Dedifferentiated amniotic fluid mesenchymal stem cell (primary cell): Measurements from ENCODE around the gene KCTD5.
"Not testable (repeated sequence)": the region's sequence is repeated elsewhere in the genome, so short reads cannot be mapped to it uniquely, and the experiment has no call there.

Experiments used
- DNase-seq: peaks from one replicate; pipeline ENCODE4 v3.0.0-alpha.2; 2016; ENCODE audit errors: extremely low spot score

KCTD5 gene, protein sequence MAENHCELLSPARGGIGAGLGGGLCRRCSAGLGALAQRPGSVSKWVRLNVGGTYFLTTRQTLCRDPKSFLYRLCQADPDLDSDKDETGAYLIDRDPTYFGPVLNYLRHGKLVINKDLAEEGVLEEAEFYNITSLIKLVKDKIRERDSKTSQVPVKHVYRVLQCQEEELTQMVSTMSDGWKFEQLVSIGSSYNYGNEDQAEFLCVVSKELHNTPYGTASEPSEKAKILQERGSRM

DNA sequence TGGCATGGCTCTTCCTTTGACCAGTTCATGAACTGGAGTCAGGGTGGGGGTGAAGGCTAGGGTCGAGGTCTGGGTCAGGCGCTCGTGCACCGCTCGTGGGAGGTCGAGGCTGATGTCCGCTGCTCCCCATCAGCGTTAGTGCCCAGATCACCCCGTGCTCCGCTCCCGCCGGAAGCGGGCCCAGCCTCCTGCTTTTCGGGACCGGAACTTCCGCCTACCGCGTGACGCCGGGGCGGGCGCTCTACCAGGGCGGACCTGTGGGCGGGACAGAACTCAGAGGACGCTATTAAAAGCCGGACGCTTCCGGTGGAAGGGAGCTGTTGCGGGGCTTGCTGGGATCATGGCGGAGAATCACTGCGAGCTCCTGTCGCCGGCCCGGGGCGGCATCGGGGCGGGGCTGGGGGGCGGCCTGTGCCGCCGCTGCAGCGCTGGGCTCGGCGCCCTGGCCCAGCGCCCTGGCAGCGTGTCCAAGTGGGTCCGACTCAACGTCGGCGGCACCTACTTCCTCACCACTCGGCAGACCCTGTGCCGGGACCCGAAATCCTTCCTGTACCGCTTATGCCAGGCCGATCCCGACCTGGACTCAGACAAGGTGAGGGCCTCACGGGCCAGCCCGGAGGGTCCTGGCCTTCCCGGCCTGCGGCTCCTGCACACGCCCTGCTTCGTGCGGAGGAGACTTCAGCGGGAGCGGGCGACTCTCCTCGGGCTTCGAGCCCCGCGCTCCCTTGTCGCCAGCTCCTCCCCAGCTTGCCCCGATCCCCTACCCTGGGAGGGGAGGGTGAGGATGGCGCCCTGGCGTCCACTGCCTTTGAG is at the start of gene KCTD5:
Gene KCTD5, plus strand, starts transcription at position 315 of the 813 bp plus-strand sequence. Its CDS starts 26 bp downstream, at position 341.
- DNase-seq: peak; percentile 98

DNA sequence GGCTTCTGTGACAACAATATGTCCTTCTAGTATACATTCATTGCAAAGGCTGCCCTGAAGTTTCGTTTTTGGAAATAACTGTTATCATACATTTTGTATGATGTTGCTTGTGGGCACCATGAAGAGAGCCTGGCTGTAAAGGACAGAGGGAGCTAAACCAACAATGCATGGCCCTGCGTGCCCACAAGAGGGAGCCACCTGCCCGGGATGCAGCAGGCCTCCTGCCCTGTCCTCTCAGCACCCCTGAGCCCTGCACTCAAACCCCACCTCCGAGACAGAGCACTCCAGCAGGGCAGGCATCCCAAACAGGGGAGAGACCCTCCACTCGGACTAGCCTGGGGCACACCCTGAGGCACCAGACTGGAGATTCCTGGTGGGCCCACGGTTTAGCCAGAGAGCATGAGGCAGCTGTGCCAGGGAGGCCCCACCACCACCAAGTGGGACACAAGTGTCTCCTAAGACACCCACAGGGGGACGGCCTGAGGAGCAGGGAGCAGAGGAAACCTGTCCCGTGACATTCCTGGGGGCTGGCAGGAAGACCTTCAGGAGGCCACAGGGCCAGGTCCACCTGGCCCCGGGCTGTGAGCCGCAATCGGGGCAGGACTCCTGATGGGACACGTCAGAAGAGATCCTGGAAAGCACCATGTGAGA is 43.1 kb upstream of the KCTD5 start:
- not testable (repeated sequence) for DNase-seq

DNA sequence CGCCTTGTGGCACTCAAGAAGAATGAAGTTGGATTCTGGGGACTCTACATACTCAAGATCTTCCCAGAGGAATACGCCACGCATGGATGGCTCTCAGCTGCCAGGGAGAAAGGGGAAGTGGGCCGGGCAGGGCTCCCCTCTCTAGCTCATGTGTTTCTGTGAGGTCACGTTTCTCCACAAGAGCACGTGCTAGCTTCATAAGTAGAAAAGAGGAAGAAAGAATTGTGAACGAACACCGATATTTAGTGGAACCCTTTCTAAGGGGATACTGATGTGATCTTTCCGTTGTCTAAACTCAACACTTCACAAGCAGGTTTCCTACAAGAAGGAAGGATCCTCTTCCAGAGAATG is 42.6 kb upstream of the KCTD5 start:
- not testable (repeated sequence) for DNase-seq

DNA sequence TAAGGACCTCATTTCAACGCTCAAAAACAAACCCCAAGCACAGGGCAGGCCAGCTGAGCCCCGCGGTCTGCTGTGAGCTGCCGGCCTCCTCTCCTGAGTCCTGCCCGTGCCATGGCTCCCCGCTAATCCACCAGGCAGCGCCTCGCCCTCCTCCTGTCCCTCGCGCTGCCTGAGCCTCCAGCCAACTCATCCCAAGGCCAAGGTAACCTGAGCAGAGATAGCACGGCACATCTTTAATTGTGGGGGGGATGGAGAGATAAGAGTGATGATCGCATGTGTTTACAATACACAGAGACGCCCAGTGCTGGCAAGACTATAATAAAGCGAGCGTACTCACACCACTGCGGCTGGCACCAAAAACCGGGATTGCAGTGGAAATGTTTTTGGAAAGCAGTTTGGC is 39.8 kb upstream of the KCTD5 start:
- DNase-seq: not testable (repeated sequence)

DNA sequence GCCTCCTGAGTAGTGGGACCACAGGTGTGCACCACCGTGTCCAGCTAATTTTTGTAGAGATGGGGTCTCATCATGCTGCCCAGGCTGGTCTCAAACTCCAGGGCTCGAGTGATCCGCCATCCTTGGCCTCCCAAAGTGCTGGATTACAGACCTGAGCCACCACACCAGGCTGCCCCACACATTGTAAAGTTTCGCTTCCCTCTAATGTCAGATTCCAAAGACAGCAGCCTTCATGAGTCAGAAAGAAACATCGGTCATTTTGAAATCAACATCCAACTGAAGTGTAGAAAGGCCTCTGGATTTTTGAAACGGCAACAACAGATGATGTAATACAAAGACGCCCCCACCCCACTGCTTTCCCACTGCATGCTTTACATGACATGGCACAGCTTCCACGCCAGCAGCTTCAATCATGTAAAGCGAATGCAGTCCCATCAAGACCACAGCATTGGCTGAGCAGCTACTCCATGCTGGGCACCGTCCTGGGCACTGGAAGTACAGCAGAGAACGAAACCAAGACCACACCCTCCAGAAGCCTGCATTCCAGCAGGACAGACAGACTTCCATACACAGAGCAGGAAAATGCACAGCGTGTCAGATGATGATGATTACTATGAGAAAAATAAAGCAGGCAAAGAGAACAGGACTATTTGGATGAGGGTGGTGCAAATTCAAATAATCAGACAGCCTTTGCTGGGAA is 37.4 kb upstream of the KCTD5 start:
- not testable (repeated sequence) for DNase-seq

DNA sequence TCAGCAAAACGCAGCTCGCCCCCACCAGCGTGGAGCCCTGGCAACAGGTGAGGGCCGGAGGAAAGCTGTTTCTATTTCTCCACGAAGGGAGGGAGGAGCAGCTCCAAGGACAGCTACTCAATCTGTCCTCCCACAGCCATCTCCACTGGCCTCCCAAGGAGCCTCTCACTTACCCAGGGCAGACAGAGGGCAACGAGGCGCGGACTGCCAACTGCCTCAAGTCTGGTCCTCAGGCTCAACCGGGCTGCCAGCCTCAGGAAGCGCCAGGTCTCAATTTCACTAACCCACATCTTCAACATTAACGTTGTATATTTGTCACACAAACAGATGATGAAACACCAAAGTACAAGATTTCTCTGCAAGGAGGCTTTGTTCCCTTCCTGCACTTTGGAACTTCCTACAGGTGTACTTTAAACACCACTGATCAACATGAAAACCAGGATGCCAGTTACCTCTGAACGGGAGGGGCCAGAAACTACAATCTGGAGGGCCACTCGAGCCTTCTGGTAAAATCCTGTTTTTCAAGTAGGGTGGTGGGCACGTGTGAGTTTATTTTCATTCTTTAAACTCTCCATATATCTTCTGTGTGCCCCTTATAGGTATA is 31.0 kb upstream of the KCTD5 start:
- not testable (repeated sequence) for DNase-seq

DNA sequence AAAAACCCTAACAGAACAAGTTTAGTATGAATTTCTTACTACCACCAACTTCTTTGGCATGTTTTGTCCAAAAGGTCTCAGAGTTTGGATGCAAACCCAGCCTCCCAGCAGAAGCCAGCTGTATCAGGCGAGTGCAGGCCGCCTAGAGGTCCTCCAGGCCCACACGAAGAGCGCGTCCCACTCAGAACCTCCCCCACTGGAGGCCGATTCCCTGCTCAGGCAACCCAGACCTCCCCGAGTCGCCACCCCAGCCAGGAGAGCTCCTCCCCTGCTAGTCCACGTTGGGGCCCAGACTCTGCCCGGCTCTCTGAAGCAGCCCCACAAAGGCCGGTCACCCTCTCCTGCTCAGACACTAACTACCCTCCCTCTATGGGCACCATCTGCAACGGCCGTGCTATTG is 28.4 kb upstream of the KCTD5 start:
- DNase-seq: not testable (repeated sequence)

DNA sequence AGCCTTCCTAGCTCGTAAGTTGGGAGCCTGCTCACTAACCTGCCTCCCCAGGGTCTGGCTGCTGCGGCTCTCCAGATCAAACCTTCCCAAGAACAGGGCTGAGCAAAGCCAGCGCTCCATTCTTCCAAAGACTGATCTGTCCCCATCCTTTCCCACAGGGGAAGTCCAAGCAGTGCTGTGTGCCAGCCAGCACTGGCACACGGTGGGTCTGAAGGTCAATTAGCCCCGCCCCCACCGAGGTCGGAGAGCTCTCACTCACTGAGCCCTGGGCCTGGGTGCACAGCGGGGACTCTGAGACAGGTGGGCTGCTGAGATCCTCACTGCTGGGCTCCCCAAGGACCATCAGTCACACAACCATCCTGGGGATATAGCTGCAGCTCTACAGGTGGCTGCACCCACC is 27.4 kb upstream of the KCTD5 start:
- not testable (repeated sequence) for DNase-seq

DNA sequence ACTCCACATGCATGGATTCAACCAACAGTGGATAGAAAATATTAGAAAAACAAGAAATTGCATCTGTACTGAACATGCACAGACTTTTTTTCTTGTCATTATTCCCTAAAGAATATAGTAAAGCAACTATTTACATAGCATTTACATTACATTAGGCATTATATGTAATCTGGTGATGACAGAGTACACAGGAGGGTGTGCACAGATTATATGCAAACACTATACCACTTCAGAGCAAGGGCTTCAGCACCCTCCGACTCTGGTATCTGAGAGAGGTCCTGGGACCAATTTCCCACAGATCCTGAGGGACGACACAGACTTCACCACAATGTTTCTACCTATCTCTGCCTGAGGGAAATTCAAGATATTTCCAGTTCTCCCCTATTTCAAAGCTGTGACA is 25.3 kb upstream of the KCTD5 start:
- DNase-seq: no peak

DNA sequence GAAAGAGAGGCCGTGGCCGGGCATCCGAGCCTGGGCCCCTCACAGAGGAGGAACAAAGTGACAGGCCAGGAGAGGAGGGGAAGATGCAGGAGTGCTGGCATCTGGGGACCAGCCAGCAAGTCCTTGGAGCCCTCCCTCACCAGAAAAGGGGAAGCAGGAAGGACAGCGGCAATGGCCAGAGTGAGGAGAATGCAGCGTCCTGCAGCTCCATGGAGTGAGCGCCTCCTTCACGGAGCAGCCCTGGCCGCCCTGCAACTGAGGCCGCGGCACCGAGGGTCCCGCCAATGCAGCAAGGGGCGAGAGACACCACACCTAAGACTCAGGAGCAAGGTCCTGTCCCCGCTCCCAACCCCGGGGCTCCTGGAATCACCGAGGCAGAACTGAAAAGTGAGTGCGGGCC is 24.5 kb upstream of the KCTD5 start:
- DNase-seq: not testable (repeated sequence)

DNA sequence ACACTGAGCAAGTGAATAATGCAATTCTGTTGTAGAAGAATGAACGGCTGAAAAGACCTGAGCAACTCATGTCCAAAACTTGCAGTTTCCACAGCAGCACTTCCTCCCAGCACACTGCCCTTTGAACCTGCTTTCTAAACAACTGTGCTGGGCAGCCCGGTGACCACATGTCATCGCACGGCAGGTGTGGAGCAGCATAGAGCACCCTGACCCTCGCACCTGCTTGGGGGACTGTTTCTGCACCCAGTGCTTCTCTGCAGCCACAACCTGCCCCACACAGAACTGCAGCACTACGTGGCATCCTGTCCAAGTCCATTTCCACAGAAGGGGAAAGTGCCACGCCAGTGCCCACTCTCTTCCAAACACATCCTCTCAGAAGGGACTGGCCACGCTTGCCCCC is 22.8 kb upstream of the KCTD5 start:
- not testable (repeated sequence) for DNase-seq

DNA sequence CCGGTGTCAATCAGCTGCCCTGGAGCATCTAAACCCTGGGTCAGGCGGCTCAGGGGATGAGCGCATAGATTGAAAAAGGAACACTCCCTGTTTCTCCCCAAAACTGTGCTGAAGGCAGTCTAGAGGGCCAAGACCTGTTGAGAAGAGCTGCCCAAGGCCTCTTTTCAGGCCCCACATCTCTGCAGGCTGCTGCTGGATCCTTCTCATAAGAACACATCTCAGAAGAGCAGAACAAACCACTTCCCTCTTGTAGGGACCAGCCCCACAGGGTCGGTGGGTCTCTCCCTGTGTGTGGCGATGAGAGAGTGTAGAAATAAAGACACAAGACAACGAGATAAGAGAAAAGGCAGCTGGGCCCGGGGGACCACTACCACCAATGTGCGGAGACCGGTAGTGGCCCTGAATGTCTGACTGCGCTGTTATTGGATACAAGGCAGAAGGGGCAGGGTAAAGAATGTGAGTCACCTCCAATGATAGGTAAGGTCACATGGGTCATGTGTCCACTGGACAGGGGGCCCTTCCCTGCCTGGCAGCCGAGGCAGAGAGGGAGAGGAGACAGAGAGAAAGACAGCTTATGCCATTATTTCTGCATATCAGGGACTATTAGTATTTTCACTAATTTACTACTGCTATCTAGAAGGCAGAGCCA is 22.2 kb upstream of the KCTD5 start:
- DNase-seq: not testable (repeated sequence)

DNA sequence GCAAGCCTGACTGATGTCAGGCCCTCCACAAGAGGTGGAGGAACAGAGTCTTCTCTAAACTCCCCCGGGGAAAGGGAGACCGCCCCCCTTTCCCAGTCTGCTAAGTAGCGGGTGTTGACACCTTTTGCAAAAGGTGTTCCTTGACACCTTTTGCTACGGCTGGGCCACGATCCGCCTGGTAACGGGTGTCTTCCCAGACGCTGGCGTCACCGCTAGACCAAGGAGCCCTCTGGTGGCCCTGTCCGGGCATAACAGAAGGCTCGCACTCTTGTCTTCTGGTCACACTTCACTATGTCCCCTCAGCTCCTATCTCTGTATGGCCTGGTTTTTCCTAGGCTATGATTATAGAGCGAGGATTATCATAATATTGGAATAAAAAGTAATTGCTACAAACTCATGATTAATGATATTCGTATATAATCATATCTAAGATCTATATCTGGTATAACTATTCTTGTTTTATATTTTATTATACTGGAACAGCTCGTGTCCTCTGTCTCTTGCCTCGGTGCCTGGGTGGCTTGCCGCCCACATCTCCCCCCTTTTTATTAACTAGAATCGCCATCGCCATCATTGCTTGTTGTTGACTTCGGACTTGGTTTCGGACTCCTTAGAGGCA is 21.5 kb upstream of the KCTD5 start:
- DNase-seq: not testable (repeated sequence)

DNA sequence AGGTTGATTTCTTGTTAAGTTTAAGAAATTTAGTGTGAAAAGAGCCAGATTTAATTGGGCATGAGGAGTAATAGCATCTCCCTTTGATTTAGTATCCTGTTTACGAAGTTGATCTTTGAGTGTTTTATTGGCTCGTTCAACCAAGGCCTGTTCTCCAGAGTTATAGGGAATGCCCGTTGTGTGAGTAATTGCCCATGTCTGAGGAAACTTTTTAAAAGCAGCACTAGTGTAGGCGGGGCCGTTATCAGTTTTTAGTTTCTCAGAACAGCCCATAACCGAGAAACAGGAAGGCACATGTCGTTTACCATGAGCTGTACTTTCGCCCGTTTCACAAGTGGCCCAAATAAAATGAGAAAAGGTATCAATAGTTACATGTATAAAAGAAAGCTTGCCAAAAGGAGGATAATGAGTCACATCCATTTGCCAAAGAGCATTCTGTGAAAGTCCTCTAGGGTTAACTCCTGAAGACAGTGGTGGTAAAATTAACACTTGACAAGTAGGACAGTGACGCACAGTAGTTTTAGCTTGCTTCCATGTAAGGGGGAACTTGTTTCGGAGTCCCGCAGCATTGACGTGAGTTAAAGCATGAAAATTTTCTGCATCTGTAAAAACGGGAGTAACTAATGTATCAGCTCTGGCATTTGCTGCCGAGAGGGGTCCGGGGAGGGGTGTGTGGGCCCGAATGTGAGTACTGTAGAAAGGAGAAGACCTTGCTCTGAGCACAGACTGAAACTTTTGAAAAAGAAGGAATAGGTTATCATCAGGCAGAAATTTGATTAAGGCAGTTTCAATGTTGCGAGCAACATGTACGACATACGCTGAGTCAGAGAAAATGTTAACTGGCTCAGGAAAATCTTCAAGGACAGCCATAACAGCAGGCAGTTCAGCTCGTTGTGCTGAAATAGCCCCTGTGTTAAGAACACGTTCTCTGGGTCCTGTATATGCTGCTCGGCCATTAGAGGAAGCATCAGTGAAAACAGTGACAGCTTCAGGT is 18.5 kb upstream of the KCTD5 start:
- DNase-seq: peak; percentile 42

DNA sequence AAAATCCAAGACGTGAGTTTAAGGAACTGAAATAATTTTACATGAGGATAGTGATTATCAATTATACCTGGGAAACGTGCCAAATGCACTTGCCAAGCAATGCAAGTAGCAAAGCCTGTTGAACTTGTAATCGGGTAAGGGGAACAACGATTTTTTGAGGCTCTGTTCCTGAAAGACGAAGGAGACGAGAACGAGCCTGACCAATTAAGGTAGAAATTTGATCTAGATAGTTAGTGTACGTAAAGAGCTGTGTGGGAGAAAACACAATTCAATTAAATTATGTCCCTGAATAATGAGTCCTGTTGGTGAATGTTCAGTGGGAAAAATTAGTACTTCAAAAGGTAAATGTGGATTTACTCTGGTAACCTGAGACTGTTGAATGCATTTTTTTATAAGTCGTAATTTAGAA is 17.7 kb upstream of the KCTD5 start:
- no peak for DNase-seq

DNA sequence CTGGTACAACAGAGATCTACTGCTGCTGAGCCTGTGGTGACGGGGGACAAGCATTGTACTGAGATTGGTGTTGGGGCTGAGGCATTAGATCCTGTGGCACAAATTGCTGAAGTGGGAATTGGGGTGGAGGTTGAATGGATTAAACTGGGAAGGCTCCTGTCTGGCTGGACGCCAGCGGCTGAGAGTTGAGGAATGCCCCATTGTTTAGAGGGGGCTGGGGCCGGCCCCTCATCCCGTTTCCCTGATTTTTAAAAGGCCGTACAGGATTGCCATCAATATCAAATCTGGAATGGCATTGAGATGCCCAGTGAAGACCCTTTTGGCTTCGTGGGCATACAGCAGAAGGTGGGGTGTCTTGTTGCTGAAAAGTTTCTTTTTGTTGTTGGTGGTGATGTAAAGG is 15.7 kb upstream of the KCTD5 start:
- not testable (repeated sequence) for DNase-seq

DNA sequence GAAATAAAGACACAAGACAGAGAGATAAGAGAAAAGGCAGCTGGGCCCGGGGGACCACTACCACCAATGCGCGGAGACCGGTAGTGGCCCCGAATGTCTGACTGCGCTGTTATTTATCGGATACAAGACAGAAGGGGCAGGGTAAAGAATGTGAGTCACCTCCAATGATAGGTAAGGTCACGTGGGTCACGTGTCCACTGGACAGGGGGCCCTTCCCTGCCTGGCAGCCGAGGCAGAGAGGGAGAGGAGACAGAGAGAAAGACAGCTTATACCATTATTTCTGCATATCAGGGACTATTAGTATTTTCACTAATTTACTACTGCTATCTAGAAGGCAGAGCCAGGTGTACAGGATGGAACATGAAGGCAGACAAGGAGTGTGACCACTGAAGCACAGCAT is 12.7 kb upstream of the KCTD5 start:
- not testable (repeated sequence) for DNase-seq

DNA sequence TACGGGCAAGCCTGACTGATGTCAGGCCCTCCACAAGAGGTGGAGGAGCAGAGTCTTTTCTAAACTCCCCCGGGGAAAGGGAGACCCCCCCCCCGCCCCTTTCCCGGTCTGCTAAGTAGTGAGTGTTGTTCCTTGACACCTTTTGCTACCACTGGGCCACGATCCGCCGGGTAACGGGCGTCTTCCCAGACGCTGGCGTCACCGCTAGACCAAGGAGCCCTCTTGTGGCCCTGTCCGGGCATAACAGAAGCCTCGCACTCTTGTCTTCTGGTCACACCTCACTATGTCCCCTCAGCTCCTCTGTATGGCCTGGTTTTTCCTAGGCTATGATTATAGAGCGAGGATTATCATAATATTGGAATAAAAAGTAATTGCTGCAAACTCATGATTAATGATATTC is 12.3 kb upstream of the KCTD5 start:
- not testable (repeated sequence) for DNase-seq

DNA sequence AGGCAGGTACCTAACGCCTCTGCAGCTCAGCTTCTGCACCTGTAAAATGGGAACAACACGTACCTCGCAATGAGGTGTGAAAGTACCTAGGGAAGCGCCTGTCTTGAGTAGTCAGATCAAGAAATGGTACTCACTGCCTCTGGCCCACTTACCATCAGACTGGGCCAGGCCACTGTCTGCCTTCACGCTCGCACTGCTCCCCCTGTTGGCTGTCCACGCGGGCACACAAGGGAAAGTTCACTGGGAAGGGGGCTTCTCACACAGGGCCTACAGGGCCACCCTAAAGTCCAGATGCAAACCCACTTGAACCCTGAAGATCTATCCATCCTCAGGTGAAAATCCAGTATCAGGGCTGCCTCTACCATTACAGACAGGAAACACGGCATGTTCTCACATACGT is 11.1 kb upstream of the KCTD5 start:
- not testable (repeated sequence) for DNase-seq
